ENCODE results near the gene GRIA4. TPM values are rescaled to one million over a fixed set of nuclear protein-coding genes. Genes with fewer than 3 reads are reported as not detected.

The GRIA4 gene
- polyA plus RNA-seq, 1 of the 3 experiments (the other 2 are of a cell fraction), result 0.02 TPM

GRCh38 chr11:105738251-105738650 is 128.4 kb downstream of the GRIA4 start:
- POLR2A ChIA-PET, result no interaction called here
- Histone ChIP-seq H3F3A (replicated peaks; ENCODE audit: insufficient read depth) (no peaks in the 10 kb centered on the region), H2AFZ (ENCODE audit: low read depth) (no peak overlapping the region), H4K20me1 (ENCODE audit: insufficient read depth) (no peaks in the 10 kb centered on the region), H3K9me2 (no peaks in the 10 kb centered on the region), H3K9me3 (no peaks in the 10 kb centered on the region), H3K4me2 (no peak overlapping the region), H3K4me3 (ENCODE audit: low read depth in 2 of 2, low read length in 1 of 2) (no peak overlapping the region), H3K36me3 (replicated peaks in 1 of 2; ENCODE audit: control insufficient read depth in 1 of 2, insufficient read depth in 2 of 2, low read length in 1 of 2) (no peaks in the 10 kb centered on the region), H3K4me1 (ENCODE audit: control insufficient read depth in 1 of 2, insufficient read depth in 2 of 2, low read depth in 1 of 2, low read length in 1 of 2) (no peaks in the 10 kb centered on the region; a peak in 1 of 4 replicates), H3K79me2 (ENCODE audit: insufficient read depth) (no peaks in the 10 kb centered on the region), H3K9ac (no peak overlapping the region), H3K27me3 (ENCODE audit: insufficient read depth) (no peaks in the 10 kb centered on the region), H3K27ac (ENCODE audit: low read depth in 2 of 2, low read length in 1 of 2) (no peak overlapping the region)
- 31% methylated on average over 1 of the region's 1 CpG for WGBS (ENCODE audit: low lambda C conversion rate)
- TF ChIP-seq SIN3A (IDR thresholded peaks at IDR 0.05; ENCODE audit: borderline replicate concordance, low read depth, low read length) (no peak), PBX3 (IDR thresholded peaks at IDR 0.05) (no peak), RXRA (IDR thresholded peaks at IDR 0.05; ENCODE audit: borderline replicate concordance, low read depth) (no peak)
- no peak for DNase-seq
- CTCF ChIA-PET, result no interaction called here

GRCh38 chr11:105738986-105739795 is 129.3 kb downstream of the GRIA4 start:
- peak overlapping the region in 1 of 2 experiments; percentile 68; a peak in 2 of 4 replicates for H3K27ac ChIP-seq (ENCODE audit: low read depth in 2 of 2, low read length in 1 of 2)
- no peak for TF ChIP-seq USF2 (IDR thresholded peaks at IDR 0.05; ENCODE audit: borderline replicate concordance, low read depth, low read length)
- no peak for TF ChIP-seq PBX3 (IDR thresholded peaks at IDR 0.05)
- no peak for TF ChIP-seq RXRA (IDR thresholded peaks at IDR 0.05; ENCODE audit: borderline replicate concordance, low read depth)
- no peak for TF ChIP-seq TAF1 (IDR thresholded peaks at IDR 0.05; ENCODE audit: borderline replicate concordance, low read depth, low read length)
- peak; percentile 54; the same call in 1 of the 2 replicates for TF ChIP-seq MXI1 (IDR thresholded peaks at IDR 0.05; ENCODE audit: low read depth, low read length)
- no peak for TF ChIP-seq MEF2A (IDR thresholded peaks at IDR 0.05; ENCODE audit: borderline replicate concordance, low read depth)
- TF ChIP-seq RAD21 (IDR thresholded peaks at IDR 0.05; ENCODE audit: low read length), result no peak
- peak; percentile 80 for TF ChIP-seq RCOR1 (IDR thresholded peaks at IDR 0.05; ENCODE audit: low read length)
- peak; percentile 63 for TF ChIP-seq GATA2 (CRISPR knock-in tag; IDR thresholded peaks at IDR 0.05)
- TF ChIP-seq FOSL2 (IDR thresholded peaks at IDR 0.05; ENCODE audit: borderline replicate concordance, low read depth), result no peak
- peak in 1 of 2 experiments; percentile 83; a peak in 2 of 4 replicates for TF ChIP-seq EP300 (IDR thresholded peaks at IDR 0.05; ENCODE audit: borderline replicate concordance in 1 of 2, low read depth in 1 of 2, low read length in 1 of 2)
- TF ChIP-seq ZBTB33 (IDR thresholded peaks at IDR 0.05; ENCODE audit: borderline replicate concordance, low read depth), result no peak
- no peak for TF ChIP-seq FOXJ3 (CRISPR knock-in tag; IDR thresholded peaks at IDR 0.05)
- no peak for TF ChIP-seq EZH2phosphoT487 (IDR thresholded peaks at IDR 0.05; ENCODE audit: borderline replicate concordance, low read depth)
- H3K4me1 ChIP-seq (ENCODE audit: control insufficient read depth in 1 of 2, insufficient read depth in 2 of 2, low read depth in 1 of 2, low read length in 1 of 2), result no peaks in the 10 kb centered on the region; a peak in 1 of 4 replicates
- ChIA-PET CTCF (interaction anchor here (1.3 kb wide), 1 partner anchor 124 kb away, joined by 5 read pairs; no protein-coding TSS in a partner anchor), POLR2A (no interaction called here)
- no peaks in the 10 kb centered on the region for H3K36me3 ChIP-seq (replicated peaks in 1 of 2; ENCODE audit: control insufficient read depth in 1 of 2, insufficient read depth in 2 of 2, low read length in 1 of 2)
- no peaks in the 10 kb centered on the region for H3K9me3 ChIP-seq
- DNase-seq, result peak; percentile 12
- H3K27me3 ChIP-seq (ENCODE audit: insufficient read depth), result no peaks in the 10 kb centered on the region
- H3K79me2 ChIP-seq (ENCODE audit: insufficient read depth), result no peaks in the 10 kb centered on the region
- no peaks in the 10 kb centered on the region for H3K9me2 ChIP-seq
- H4K20me1 ChIP-seq (ENCODE audit: insufficient read depth), result no peaks in the 10 kb centered on the region
- H2AFZ ChIP-seq (ENCODE audit: low read depth), result no peak overlapping the region
- no peak overlapping the region for H3K4me2 ChIP-seq
- no peak overlapping the region for H3K4me3 ChIP-seq (ENCODE audit: low read depth in 2 of 2, low read length in 1 of 2)
- H3F3A ChIP-seq (replicated peaks; ENCODE audit: insufficient read depth), result no peaks in the 10 kb centered on the region
- 22% methylated on average over 5 of the region's 5 CpGs for WGBS (ENCODE audit: low lambda C conversion rate)
- no peak overlapping the region for H3K9ac ChIP-seq

All from SK-N-SH (cell line).